Activated T-helper 17 cell treated with anti-CD3 and anti-CD28 coated beads, Interleukin-2, amount 50 U/mL, for 72 hours (primary cell): Measurements from ENCODE around the gene SPDYC. TPM values are rescaled to one million over a fixed set of nuclear protein-coding genes. Genes with fewer than 3 reads are reported as not detected.

Experiments
- ATAC-seq: fragments of 150-1000 bp; cut with Tn5 transposase; replicated peaks from 2 replicates; pipeline ENCODE4 v1.10.0; 2021; ENCODE audit warnings: mild to moderate bottlenecking, moderate library complexity
- H3K27ac Mint-ChIP-seq: one replicate; pipeline ENCODE4 v1.8.0; 2022; ENCODE audit warnings: mixed read lengths
- H3K27me3 Mint-ChIP-seq: one replicate; pipeline ENCODE4 v1.8.0; 2022; ENCODE audit warnings: mixed read lengths
- H3K36me3 Mint-ChIP-seq: one replicate; pipeline ENCODE4 v1.8.0; 2022; ENCODE audit warnings: low read depth, mild to moderate bottlenecking, mixed read lengths
- H3K4me1 Mint-ChIP-seq: one replicate; pipeline ENCODE4 v1.8.0; 2022; ENCODE audit warnings: mixed read lengths
- H3K4me3 Mint-ChIP-seq: one replicate; pipeline ENCODE4 v1.8.0; 2022; ENCODE audit warnings: mild to moderate bottlenecking, mixed read lengths
- H3K9me3 Mint-ChIP-seq: one replicate; pipeline ENCODE4 v1.8.0; 2022; ENCODE audit warnings: mixed read lengths
- total RNA-seq, 2 donors: library from RNA; stranded (reverse); gene quantifications; one replicate each; pipeline ENCODE4 v1.2.3, GENCODE V29; 2022

The SPDYC gene, protein sequence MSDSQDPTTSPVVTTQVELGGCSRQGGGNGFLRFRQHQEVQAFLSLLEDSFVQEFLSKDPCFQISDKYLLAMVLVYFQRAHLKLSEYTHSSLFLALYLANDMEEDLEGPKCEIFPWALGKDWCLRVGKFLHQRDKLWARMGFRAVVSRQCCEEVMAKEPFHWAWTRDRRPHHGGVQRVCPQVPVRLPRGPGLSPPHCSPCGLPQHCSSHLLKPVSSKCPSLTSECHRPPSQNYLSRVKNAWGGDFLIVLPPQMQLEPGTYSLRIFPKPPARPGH
- total RNA-seq, result not detected

DNA sequence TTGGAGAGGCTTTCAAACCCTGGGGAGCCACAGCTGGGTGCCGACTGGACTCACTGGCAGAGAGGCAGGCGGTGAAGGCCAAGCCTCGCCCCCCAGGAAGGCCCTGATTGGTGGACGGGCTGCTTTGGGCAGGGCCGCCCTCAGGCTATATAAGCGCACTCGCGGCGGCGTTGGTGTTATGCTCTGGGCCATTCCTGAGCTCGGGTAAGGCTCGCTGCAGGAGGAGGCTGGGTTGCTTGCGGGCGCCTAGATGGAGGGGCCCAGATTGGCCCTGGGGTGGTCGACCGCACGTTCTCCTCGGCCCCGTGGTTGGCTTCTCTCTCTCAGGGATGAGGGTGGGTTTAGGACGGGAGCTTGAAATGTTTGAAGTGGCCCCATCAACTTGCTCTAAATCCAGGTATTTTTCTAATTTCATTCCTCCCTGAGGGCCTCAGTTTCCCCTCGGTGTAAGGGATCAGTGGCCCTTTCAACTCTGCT lies at the start of gene SPDYC:
TSS of gene SPDYC (plus strand) at position 176 of the 477 bp plus-strand sequence. CDS start 1,125 bp downstream, outside the sequence.
- no peaks in the 10 kb centered on the region for H3K9me3 Mint-ChIP-seq
- H3K4me3 Mint-ChIP-seq, result peak within 1 kb of the TSS; percentile 47
- no peaks in the 10 kb centered on the region for H3K36me3 Mint-ChIP-seq
- no peak for ATAC-seq
- H3K27me3 Mint-ChIP-seq, result no peaks in the 10 kb centered on the region
- H3K27ac Mint-ChIP-seq, result peak within 1 kb of the TSS; percentile 94
- H3K4me1 Mint-ChIP-seq, result peaks cover 5% of the 10 kb centered on the region

DNA sequence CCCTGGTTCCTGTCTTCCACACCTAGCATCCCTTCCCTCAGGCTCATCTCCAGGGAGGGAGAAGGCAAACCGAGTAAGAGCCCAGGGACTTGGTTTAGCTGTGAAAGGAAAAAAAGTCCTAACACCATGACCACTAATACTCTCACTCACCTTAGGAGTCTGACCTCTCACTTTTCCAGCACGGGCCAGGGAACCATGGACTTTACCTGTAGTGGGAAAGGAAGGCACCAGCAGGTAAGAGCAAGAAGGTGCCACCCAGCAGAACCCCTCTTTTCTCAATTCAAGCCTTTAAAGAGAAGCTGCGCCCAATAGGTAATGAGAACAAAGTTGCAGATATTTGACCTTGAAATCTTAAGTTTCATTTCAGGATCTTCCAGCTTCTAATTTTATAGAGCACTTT lies 49.2 kb upstream of the SPDYC start:
- Mint-ChIP-seq H3K27me3 (no peaks in the 10 kb centered on the region), H3K27ac (peak overlapping the region; percentile 97), H3K9me3 (no peaks in the 10 kb centered on the region), H3K4me1 (peaks cover 23% of the 10 kb centered on the region), H3K4me3 (peak overlapping the region; percentile 99), H3K36me3 (peaks cover 79% of the 10 kb centered on the region)
- no peak for ATAC-seq

DNA sequence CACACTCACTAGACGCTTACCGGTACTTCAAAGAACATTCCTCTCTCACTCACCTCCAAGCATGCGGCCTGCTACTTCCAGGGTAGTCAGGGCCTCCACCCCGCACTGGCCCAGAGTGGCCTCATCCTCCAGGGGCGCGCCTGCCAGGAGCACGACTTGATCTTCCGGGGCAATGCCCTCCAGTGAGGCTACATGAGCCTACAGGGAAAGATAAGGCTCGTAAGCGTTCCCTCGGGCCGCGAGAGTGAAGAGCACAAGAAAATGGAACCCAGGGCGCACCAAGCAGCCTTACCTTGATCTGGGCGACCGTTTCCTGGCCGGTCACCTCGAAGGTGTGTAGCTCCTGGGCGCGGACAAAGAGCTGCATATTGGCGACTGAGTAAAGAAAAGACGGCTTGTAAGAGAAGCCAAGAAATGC lies 48.6 kb upstream of the SPDYC start:
- peak overlapping the region; percentile 99 for H3K4me3 Mint-ChIP-seq

DNA sequence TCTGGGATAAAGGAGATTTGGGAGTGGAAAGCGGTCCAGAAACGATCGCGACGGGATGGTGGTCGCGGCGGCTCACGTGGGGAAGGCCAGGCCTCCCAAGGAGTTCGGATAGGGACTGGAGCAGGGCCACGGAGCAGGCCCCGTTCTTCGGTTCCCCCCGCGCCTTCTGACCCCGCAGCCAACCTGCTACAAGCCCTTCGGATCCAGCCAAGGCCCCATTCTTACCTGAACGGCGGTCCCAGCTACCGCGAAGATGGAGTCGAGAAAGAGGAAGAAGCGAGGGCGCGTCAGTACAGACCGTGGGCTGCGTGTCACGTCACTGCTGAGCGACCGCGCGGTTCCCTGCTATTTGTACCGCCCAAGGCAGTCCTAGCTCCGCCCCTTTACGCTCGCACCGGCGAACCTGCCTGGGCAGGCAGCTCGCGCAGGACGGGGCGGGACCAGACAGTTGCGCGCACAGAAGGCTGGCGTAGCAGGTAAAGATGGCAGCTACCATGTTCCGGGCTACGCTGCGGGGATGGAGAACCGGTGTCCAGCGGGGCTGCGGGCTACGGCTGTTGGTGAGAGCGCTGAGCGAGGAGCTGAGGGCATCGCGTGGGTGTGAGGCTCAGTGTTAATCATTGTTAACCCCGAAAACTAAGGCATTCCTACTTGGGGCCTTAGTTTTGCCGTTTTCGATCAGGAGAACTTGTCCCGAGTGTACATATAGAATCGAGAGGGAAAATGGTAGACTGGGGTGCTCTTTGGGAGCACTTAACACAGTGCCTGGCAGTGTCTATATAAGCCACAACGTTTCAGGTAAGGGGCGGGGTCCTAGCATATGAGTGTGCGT lies 48.0 kb upstream of the SPDYC start, which contains the start of the genes FAU and MRPL49:
TSS of gene FAU (minus strand) at position 270 of the 832 bp plus-strand sequence. CDS start 321 bp downstream, outside the sequence.
TSS of gene MRPL49 (plus strand) at position 457 of the 832 bp plus-strand sequence. CDS start at position 483, 26 bp downstream.
- Mint-ChIP-seq H3K4me1 (peaks cover 23% of the 10 kb centered on the region), H3K27me3 (no peaks in the 10 kb centered on the region), H3K4me3 (peak within 1 kb of the TSS; percentile 99), H3K36me3 (peaks cover 86% of the 10 kb centered on the region), H3K27ac (peak within 1 kb of the TSS; percentile 97), H3K9me3 (no peaks in the 10 kb centered on the region)
- peak; percentile 91 for ATAC-seq

More for the DNA sequence above, 48.6 kb upstream of the SPDYC start:
- H3K27me3 Mint-ChIP-seq, result no peaks in the 10 kb centered on the region
- no peak for ATAC-seq
- peaks cover 84% of the 10 kb centered on the region for H3K36me3 Mint-ChIP-seq
- peak overlapping the region; percentile 97 for H3K27ac Mint-ChIP-seq
- no peaks in the 10 kb centered on the region for H3K9me3 Mint-ChIP-seq
- H3K4me1 Mint-ChIP-seq, result peaks cover 23% of the 10 kb centered on the region

DNA sequence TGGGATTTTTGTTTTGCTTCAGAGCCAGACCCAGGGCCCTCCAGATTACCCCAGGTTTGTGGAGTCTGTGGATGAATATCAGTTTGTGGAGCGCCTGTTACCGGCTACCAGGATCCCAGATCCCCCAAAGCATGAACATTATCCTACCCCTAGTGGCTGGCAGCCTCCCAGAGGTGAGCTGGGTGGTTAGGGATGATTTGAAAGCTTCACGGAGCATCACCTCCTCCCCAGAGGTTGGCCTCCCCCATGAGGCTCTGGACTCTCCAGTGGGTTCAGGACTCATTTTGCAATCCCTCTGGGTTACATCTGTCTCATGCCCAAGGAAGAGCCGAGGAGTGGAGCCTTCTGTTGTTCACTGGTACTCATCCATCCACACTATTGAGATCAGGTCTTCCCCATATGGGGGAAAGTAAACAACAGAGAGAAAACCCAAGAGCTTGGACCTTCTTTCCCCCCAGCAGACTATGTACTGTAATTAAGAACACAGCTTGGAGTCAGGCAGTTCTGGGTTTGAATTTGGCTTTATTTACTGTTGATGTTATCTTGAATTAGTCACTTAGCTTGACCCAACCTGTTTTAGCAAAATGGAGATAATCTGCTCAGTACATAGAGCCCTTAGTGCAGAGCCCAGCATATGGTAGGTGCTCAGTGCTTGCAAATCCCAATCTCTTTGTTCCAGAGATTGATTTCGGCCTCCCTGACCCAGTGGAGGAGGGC lies 45.4 kb upstream of the SPDYC start:
- no peaks in the 10 kb centered on the region for H3K9me3 Mint-ChIP-seq
- ATAC-seq, result no peak
- H3K36me3 Mint-ChIP-seq, result peaks cover 87% of the 10 kb centered on the region
- peaks cover 15% of the 10 kb centered on the region for H3K4me1 Mint-ChIP-seq
- no peaks in the 10 kb centered on the region for H3K27me3 Mint-ChIP-seq
- H3K27ac Mint-ChIP-seq, result peak overlapping the region; percentile 4
- peak overlapping the region; percentile 49 for H3K4me3 Mint-ChIP-seq

DNA sequence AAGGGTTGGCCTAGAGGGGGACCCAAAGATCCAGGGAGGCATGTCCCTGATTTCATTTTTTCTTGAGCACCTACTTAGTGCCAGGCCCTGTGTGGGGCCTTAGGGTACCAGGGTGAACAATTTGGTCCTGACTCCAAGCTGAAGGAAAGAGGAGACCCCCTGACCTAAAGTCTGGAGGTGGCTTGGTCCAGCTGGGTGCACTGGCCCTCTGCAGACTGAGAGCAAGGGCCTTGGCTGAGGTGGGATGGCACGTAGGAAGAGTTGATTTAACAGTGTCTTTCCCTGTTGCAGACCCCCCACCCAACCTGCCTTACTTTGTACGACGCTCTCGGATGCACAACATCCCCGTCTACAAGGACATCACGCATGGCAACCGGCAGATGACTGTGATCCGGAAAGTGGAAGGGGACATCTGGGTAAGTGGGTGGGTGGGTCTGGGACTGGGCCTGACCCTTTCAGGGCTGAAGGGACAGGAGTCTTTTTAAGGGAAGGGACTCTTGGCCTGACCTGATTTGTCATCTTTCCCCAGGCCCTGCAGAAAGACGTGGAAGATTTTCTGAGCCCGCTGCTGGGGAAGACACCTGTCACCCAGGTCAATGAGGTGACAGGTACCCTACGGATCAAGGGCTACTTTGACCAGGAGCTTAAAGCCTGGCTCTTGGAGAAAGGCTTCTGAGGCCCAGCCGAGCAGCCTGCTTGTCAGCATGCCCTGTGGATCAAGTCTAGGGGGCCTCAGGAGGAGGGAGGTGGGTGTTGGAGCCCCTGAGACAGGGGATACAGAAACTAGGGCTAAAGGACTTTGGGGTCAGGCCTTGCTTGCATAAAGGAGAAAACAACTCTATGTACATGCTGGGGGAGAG lies 44.6 kb upstream of the SPDYC start:
- Mint-ChIP-seq H3K4me3 (no peak overlapping the region), H3K9me3 (no peaks in the 10 kb centered on the region), H3K4me1 (peaks cover 10% of the 10 kb centered on the region), H3K36me3 (peaks cover 87% of the 10 kb centered on the region), H3K27me3 (no peaks in the 10 kb centered on the region), H3K27ac (no peak overlapping the region)
- ATAC-seq, result no peak

DNA sequence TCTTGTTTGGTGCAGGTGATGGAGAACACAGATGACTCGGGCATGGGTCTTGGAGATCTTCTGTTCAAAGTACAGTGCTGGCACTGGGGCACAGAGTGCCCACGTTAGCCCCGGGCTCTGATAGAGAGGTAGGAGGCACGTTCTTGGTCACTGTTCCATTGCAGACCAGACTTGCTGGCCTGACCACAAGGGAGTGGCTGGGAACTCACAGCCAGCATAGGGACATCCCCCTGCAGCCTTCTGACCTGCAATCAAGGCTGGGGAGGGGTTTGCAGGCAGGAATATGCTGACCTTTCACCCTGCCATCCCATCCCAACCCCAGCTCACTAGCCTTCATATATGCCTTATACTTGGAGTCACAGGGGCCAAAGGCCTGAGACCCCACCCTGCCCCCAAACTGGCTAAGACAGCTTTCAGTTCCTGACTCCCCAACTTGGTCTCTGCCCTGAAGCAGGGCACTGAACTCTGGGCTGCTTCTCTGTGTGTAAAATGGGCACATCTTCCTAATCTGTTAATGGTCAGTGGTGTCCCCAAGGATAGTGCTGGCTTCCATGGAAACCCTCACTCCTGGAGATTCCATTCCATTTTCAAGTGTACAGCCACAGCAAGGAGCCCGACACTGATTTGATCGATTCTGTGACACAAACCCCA lies 43.3 kb upstream of the SPDYC start:
- no peaks in the 10 kb centered on the region for H3K27me3 Mint-ChIP-seq
- no peak overlapping the region for H3K4me3 Mint-ChIP-seq
- no peak overlapping the region for H3K27ac Mint-ChIP-seq
- peaks cover 85% of the 10 kb centered on the region for H3K36me3 Mint-ChIP-seq
- H3K9me3 Mint-ChIP-seq, result no peaks in the 10 kb centered on the region
- no peak for ATAC-seq
- peaks cover 5% of the 10 kb centered on the region for H3K4me1 Mint-ChIP-seq

DNA sequence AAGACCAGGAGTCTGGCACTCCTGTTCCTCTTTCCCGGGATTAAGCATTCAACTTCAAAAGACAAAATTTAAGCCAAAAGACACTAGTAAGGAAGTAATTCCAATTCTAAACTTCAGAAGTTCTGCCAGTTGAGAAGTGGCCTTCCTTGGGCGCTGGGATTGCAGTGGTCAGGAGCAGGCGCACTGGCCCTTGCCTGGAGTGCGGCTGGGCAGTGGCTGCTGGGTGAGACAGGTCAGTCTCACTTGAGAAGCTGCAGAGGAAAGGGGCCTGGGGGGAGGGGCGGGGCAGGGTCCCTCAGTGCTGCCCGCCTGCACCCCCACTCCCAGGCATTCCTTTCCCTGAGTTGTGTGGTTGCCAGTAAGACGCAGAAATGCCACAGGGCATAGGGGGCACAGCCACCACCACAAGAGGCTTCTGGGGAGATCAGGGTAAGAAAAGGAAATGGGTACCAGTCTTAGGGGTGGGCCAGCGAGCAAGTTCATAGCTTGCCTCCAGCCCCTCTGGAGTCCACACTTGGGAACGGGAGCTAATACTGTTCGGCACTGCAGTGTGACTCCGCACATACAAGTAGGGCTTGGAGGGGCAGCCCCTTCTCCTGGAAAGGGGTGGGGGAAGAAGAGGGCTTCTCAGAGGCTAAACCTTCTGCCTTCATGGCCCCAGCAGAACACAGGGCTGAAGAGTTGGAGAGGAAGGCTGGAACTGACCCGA lies 42.4 kb upstream of the SPDYC start:
- peaks cover 86% of the 10 kb centered on the region for H3K36me3 Mint-ChIP-seq
- H3K9me3 Mint-ChIP-seq, result no peaks in the 10 kb centered on the region
- H3K27me3 Mint-ChIP-seq, result no peaks in the 10 kb centered on the region
- no peak overlapping the region for H3K4me3 Mint-ChIP-seq
- H3K27ac Mint-ChIP-seq, result no peak overlapping the region
- H3K4me1 Mint-ChIP-seq, result no peaks in the 10 kb centered on the region
- no peak for ATAC-seq

DNA sequence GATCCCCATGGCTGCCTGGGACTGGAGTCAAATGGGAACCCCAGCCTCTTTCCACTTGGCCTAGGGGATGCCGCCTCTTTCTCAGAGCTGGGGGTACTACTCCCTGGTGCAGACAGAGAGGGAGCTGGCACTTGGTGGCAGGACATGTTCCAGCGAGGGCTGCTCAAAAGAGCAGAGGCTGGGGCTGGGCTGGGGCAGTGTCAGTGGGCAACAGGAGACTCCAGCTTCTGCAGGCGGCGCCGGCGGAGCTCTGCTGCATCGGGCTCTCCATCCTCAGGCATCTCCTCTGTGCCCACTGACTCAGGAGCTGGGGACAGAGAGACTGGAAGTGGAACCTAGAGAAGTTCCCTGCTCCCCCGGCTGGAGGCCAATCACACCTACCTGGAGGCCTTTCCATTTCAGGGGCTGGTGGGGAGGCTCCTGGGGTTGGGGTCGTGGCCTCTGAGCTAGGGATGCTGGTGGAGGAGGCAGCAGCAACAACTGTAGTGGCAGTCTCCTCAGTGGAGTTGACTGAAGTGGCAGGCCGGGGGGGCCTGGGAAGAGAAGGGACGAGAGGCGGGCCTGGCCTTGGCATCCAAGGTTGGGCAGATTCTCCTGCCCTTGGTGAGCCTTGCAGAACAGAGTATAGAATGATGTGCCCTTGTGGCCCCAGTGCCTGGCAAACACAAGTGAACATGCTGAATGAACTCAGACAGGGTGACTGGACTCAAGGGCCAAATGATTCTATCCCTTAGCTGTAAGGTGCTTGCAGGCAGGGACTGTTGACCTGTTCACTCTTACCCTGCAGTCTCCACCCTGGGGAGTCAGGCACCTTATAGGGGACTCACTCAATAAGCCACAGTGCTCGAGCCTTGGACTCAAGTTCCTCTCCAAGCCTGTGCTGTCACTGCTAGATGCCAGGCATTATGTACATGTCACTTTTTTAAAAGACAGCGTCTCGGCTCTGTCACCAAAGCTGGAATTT lies 41.6 kb upstream of the SPDYC start:
- no peak overlapping the region for H3K27ac Mint-ChIP-seq
- H3K9me3 Mint-ChIP-seq, result no peaks in the 10 kb centered on the region
- peaks cover 8% of the 10 kb centered on the region for H3K4me1 Mint-ChIP-seq
- no peaks in the 10 kb centered on the region for H3K27me3 Mint-ChIP-seq
- H3K36me3 Mint-ChIP-seq, result peaks cover 95% of the 10 kb centered on the region
- no peak overlapping the region for H3K4me3 Mint-ChIP-seq
- ATAC-seq, result no peak

DNA sequence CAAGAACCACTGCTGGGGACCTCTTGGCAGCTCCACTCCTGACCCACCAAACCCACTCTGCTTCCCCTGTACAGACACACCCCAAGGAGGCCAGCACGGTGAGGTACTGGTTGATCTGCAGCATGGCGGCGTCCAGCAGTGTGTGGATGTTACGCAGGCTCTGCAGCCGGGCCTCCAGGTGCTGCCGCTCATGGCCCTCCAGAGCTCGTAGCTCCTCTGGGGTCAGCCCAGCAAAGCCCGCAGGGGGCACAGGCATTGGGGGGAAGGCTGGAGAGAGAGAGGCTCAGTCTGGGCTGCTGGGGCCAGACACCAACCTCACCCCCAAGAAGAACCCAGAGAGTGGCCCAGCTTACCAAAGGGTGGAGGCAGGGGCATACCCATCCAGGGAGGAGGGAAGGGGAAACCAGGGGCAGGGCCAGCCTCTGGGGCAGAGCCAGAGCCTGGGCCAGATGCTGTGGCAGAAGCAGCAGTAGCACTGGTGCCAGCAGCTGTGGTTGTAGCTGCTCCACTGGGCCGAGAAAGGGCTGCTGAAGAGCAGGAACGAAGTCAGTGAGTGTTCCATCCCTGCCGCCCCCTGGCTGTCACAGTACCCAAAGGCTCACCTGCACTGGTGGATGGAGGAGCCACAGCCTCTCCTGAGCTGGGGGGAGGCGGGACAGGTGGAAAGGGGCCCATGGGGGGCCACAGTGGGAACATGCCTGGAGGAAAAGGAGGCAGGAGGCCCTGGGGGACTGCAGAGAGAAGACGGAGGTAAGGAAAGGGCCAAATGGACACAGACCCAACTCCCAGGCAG lies 40.2 kb upstream of the SPDYC start:
- H3K4me1 Mint-ChIP-seq, result peaks cover 8% of the 10 kb centered on the region
- H3K27me3 Mint-ChIP-seq, result no peaks in the 10 kb centered on the region
- no peaks in the 10 kb centered on the region for H3K9me3 Mint-ChIP-seq
- H3K36me3 Mint-ChIP-seq, result peaks cover 98% of the 10 kb centered on the region
- H3K4me3 Mint-ChIP-seq, result no peak overlapping the region
- ATAC-seq, result no peak
- no peak overlapping the region for H3K27ac Mint-ChIP-seq

DNA sequence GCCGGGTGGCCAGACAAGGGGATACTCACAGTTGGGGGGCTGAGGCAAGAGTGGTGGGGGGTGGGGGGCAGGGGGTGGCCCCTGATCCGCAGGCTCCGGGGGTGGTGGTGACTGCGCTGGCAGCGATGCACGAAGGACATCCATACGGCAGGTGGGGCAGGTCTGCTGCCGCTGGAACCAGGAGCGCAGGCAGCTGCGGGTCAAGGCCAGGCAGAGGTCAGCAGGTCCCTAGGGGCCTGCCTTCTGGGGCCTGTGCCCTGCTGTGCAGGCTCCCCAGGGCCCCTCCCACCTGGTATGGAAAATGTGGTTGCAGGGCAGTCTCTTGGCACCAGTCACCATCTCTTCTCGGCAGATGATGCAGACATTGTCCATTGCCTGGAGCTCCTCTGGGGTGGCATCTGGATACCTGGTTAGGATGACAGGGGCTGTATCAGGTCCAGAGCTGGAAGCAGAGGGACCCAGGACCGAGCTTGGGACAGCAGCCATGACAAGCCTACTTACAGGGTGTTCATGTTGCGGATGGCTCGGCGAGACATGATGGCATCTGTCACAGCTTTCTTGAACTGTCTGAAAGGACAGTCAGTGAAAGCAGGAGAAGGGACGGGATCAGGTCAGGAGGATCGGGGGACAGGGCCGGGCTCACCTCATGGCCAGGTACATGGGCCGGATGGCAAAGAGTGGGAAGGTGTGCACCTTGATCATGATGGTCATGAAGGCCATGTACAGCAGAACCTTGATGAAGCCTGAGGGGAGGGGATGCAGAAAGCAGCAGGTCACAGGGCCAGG lies 39.2 kb upstream of the SPDYC start:
- H3K36me3 Mint-ChIP-seq, result peaks cover 93% of the 10 kb centered on the region
- no peaks in the 10 kb centered on the region for H3K27me3 Mint-ChIP-seq
- no peaks in the 10 kb centered on the region for H3K9me3 Mint-ChIP-seq
- no peak for ATAC-seq
- peak overlapping the region; percentile 30 for H3K27ac Mint-ChIP-seq
- H3K4me3 Mint-ChIP-seq, result no peak overlapping the region
- peaks cover 9% of the 10 kb centered on the region for H3K4me1 Mint-ChIP-seq
